Measurements from ENCODE around the gene BEND4.

BEND4 gene

GRCh38 chr4:42066402-42066801 is 86.1 kb downstream of the BEND4 start:
- TF ChIP-seq CTCF (IDR thresholded peaks at IDR 0.05; ENCODE audit: insufficient read depth, low read length, missing control alignments): no peak
- ChIA-PET POLR2A (no interaction called here), CTCF (no interaction called here)
- H3K4me3 ChIP-seq (ENCODE audit: low read depth, low read length): no peak overlapping the region
- no peak for DNase-seq (ENCODE audit: low read depth, low spot score)
